ENCODE measurements around the gene LAG3.
A peak's percentile ranks its signal among the peaks of the same experiment; 100 is the strongest.

The LAG3 gene

DNA sequence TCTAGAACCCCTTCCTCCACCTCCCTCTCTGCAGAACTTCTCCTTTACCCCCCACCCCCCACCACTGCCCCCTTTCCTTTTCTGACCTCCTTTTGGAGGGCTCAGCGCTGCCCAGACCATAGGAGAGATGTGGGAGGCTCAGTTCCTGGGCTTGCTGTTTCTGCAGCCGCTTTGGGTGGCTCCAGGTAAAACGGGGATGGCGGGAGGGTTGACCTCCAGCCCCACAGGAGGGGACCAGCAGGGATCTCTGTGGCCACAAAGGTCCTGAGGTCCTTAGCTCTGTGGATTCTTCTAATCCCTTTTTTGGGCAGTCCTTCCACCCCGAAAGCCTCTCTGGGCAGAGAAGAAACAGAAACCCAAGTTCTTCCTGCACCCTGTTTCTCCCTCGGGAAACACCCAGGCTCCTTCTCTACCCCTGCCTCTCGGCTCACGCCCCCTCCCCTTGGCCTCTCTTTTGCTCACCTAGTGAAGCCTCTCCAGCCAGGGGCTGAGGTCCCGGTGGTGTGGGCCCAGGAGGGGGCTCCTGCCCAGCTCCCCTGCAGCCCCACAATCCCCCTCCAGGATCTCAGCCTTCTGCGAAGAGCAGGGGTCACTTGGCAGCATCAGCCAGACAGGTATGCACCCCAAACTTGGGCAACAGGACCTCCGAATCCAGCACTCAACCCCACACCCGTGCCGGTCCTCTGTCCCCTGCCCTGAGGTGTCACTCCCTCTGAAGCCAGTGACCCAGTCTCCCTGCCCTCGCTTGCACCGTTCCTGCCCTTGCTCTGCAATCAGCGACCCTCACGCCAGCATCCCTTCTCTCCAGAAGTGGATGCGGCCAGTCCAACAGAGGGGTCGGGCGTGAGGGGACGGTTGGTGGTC, 638 bp downstream of the LAG3 start:
- TF ChIP-seq, protein P1, sequence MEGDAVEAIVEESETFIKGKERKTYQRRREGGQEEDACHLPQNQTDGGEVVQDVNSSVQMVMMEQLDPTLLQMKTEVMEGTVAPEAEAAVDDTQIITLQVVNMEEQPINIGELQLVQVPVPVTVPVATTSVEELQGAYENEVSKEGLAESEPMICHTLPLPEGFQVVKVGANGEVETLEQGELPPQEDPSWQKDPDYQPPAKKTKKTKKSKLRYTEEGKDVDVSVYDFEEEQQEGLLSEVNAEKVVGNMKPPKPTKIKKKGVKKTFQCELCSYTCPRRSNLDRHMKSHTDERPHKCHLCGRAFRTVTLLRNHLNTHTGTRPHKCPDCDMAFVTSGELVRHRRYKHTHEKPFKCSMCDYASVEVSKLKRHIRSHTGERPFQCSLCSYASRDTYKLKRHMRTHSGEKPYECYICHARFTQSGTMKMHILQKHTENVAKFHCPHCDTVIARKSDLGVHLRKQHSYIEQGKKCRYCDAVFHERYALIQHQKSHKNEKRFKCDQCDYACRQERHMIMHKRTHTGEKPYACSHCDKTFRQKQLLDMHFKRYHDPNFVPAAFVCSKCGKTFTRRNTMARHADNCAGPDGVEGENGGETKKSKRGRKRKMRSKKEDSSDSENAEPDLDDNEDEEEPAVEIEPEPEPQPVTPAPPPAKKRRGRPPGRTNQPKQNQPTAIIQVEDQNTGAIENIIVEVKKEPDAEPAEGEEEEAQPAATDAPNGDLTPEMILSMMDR (IDR thresholded peaks at IDR 0.05) = no peak
- H3K27ac ChIP-seq = no peak overlapping the region
- DNase-seq (ENCODE audit: low spot score) = no peak
- peak overlapping the region; percentile 47 for H3K4me3 ChIP-seq

DNA sequence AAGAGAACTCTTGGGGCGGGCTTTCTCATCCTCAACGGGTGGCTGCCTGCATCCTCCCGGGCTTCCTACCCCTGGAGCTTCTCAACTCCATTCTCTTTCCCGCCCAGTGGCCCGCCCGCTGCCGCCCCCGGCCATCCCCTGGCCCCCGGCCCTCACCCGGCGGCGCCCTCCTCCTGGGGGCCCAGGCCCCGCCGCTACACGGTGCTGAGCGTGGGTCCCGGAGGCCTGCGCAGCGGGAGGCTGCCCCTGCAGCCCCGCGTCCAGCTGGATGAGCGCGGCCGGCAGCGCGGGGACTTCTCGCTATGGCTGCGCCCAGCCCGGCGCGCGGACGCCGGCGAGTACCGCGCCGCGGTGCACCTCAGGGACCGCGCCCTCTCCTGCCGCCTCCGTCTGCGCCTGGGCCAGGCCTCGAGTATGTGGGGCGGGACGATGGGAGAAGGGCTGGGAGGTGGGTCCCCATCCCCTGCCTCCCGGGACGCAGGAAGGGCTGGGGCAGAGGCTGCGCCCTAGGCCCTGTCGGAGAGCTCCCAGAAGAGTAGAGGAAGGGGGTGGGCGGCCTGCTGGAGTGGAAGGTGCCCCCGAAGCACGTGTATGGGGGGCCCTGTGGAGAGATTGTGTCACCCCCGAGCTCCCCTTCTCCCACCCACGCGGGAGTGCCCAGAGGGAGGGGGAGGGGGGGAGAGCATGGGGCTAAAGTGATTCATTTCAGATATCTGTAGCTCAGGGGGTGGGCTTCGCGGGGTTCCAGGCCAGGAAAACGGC, 1.5 kb downstream of the LAG3 start:
- Histone ChIP-seq H3K4me3 (peak overlapping the region; percentile 47), H3K27ac (no peak overlapping the region)
- no peak for DNase-seq (ENCODE audit: low spot score)
- TF ChIP-seq, protein P1 (IDR thresholded peaks at IDR 0.05) = no peak

DNA sequence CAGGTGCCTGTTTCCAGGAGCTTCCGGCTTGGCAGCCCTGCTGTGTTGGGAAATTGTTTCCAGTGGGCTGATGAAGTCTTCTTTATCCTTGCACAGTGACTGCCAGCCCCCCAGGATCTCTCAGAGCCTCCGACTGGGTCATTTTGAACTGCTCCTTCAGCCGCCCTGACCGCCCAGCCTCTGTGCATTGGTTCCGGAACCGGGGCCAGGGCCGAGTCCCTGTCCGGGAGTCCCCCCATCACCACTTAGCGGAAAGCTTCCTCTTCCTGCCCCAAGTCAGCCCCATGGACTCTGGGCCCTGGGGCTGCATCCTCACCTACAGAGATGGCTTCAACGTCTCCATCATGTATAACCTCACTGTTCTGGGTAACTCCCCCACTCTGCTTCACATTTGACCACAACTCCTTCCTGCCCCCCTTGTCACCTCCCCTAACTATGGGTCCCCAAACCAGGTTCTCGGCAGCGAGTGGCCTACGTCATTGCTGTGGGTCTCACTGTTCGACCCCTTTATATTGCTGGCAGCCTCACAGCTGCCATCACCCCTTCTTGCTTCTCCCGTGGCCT, 2.3 kb downstream of the LAG3 start:
- H3K27ac ChIP-seq = no peak overlapping the region
- no peak overlapping the region for H3K4me3 ChIP-seq
- TF ChIP-seq, protein P1 (IDR thresholded peaks at IDR 0.05) = no peak
- no peak for DNase-seq (ENCODE audit: low spot score)

DNA sequence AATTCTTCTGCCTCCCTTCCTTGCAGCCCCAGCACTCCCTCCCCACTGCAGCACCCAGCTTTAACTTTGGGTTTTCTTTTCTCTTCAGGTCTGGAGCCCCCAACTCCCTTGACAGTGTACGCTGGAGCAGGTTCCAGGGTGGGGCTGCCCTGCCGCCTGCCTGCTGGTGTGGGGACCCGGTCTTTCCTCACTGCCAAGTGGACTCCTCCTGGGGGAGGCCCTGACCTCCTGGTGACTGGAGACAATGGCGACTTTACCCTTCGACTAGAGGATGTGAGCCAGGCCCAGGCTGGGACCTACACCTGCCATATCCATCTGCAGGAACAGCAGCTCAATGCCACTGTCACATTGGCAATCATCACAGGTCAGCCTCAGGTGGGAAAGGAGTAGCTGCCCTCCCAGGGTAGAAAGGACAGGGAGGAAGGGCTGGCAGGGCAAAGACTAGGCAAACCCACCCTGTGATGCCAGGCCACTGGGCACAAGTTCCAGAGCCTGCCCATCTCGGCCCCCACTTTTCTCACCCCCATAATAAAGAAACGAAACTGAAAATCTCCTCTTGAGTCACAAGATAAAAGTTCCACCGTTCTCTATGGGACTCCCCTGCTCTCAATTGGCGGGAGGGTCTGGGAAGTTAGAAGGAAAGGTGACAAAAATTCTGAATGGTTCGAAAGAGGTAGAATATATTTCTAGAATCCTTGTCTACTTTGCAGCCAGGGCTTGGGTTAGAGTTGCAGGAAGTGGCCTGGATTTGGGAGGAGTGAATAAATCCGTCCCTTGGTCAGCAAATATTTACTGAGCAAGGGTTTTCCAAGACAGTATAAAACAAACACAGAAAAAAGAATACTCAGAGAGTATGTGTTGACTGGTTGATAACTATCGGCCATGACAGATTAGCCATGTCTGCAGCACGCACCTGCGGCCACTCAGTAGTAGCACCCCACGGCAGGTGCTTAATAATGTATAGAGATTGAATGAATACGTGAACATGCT, 3.2 kb downstream of the LAG3 start:
- Histone ChIP-seq H3K4me3 (no peak overlapping the region), H3K27ac (no peak overlapping the region)
- DNase-seq (ENCODE audit: low spot score) = no peak
- TF ChIP-seq, protein P1 (IDR thresholded peaks at IDR 0.05) = no peak

DNA sequence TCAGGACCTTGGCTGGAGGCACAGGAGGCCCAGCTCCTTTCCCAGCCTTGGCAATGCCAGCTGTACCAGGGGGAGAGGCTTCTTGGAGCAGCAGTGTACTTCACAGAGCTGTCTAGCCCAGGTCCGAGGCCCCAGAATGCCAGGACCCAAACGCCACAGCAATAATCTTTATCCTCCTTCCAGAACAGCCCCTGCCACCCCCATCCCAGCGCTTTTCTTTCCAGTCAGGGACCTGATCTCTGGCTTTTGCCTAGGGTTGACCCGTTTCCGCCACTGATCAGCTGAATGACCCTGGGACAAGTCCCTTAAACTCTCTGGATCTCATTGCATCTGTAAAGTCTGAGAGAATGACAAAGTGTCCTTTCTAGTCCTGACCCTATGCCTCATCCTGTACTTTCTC, 5.1 kb downstream of the LAG3 start:
- DNase-seq (ENCODE audit: low spot score) = no peak
- TF ChIP-seq, protein P1 (IDR thresholded peaks at IDR 0.05) = no peak
- no peak overlapping the region for H3K27ac ChIP-seq
- H3K4me3 ChIP-seq = no peak overlapping the region

DNA sequence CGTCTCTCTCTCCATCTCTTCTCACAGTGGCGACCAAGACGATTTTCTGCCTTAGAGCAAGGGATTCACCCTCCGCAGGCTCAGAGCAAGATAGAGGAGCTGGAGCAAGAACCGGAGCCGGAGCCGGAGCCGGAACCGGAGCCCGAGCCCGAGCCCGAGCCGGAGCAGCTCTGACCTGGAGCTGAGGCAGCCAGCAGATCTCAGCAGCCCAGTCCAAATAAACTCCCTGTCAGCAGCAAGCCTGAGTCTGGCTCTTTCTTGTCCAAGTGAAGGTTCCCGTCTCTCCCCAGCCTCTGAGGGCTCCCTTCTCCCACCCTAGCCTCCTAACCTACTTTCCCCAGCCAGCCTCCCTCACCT, 5.9 kb downstream of the LAG3 start:
- H3K4me3 ChIP-seq = peak overlapping the region; percentile 65
- TF ChIP-seq, protein P1 (IDR thresholded peaks at IDR 0.05) = no peak
- DNase-seq (ENCODE audit: low spot score) = no peak
- peak overlapping the region; percentile 44 to 61 for H3K27ac ChIP-seq
